ENCODE results near the gene KAZN.

GRCh38 chr1:14777516-14778506 lies 179.3 kb downstream of the KAZN start:
- TF ChIP-seq CTCF (IDR thresholded peaks at IDR 0.05) = no peak
- no peak for TF ChIP-seq POLR2A (IDR thresholded peaks at IDR 0.05)
